ENCODE results near the gene CCNF.

CCNF gene

GRCh38 chr16:2489581-2489980, 60.3 kb downstream of the CCNF start:
- DNase-seq, result no peak

- DNase-seq, result no peak
Measured at GRCh38 chr16:2490190-2491105, 61.2 kb downstream of the CCNF start.

GRCh38 chr16:2492292-2492691, 63.0 kb downstream of the CCNF start:
- no peak for DNase-seq

- no peak for DNase-seq
Measured at GRCh38 chr16:2493605-2494004, 64.4 kb downstream of the CCNF start.

- no peak for DNase-seq
Measured at GRCh38 chr16:2494616-2495015, 65.4 kb downstream of the CCNF start.

GRCh38 chr16:2495041-2495440, 65.8 kb downstream of the CCNF start:
- DNase-seq, result no peak

GRCh38 chr16:2496223-2497115, 67.2 kb downstream of the CCNF start:
- DNase-seq, result no peak

GRCh38 chr16:2497116-2497630, 67.9 kb downstream of the CCNF start:
- no peak for DNase-seq

- no peak for DNase-seq
Measured at GRCh38 chr16:2497695-2498484, 68.6 kb downstream of the CCNF start.

- no peak for DNase-seq
Measured at GRCh38 chr16:2498531-2499253, 69.4 kb downstream of the CCNF start.

GRCh38 chr16:2499454-2499853, 70.2 kb downstream of the CCNF start:
- DNase-seq, result no peak

- DNase-seq, result no peak
Measured at GRCh38 chr16:2499890-2500429, 70.7 kb downstream of the CCNF start.

GRCh38 chr16:2500430-2500917, 71.2 kb downstream of the CCNF start:
- no peak for DNase-seq

GRCh38 chr16:2500918-2501750, 71.9 kb downstream of the CCNF start:
- DNase-seq, result peak; percentile 85

- no peak for DNase-seq
Measured at GRCh38 chr16:2501946-2502895, 73.0 kb downstream of the CCNF start.

GRCh38 chr16:2505695-2506094, 76.4 kb downstream of the CCNF start:
- DNase-seq, result no peak

- DNase-seq, result no peak
Measured at GRCh38 chr16:2507052-2507659, 77.9 kb downstream of the CCNF start.

GRCh38 chr16:2507665-2508064, 78.4 kb downstream of the CCNF start:
- no peak for DNase-seq

All from activated CD8-positive, alpha-beta memory T cell treated with anti-CD3 and anti-CD28 coated beads, Interleukin-2, amount 50 U/mL, for 4 hours (primary cell).